NCI-H2107 treated with DMSO at 0.1 percent for 48 hours (cell line): ENCODE data around the gene TTLL12.
A peak's percentile ranks its signal among the peaks of the same experiment; 100 is the strongest.

Source experiments
- DNase-seq: peaks from one replicate; lab custom pipeline; 2025; ENCODE audit not compliant: unreplicated experiment; lab: John Stamatoyannopoulos, UW

TTLL12 gene

DNA sequence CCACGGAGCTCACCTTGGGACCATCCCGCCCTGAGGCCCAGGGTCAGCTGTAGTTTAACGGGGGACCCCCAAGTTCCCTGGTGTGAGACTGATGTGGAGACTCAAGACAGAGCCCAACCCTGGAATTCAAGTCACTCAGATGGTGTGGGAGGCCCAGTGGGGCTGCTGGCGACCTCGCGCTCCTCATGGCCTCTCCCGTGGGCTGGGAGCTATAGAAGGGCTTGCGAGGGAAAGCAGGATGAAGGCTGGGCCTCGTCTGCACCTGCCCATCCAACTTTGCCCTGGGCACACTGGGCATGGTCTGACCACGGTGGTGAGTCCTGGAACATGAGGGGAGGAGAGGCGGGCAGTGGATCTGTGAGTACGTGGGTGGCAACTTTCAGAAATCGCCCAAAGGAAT lies 13.6 kb upstream of the TTLL12 start:
- no peak for DNase-seq

DNA sequence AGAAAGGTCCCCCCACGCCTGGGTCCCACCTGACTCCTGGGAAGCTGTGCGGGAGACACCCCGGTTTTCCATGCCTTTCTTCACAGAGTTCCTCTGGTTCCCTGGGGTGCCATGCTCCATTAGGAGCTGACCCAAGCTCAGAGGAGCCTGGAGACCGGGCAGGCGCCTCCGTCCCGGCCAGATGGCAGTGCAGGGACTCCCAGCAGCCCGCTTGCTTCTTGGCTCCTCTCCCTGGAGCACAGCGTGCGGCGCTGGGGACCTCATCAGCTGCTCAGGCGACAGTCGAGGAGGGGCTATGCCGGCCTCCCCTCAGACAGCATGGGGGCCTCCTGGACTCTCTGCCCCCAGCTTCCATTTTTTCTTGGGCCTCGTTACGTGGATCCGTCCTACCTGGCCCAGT lies 13.1 kb upstream of the TTLL12 start:
- no peak for DNase-seq

DNA sequence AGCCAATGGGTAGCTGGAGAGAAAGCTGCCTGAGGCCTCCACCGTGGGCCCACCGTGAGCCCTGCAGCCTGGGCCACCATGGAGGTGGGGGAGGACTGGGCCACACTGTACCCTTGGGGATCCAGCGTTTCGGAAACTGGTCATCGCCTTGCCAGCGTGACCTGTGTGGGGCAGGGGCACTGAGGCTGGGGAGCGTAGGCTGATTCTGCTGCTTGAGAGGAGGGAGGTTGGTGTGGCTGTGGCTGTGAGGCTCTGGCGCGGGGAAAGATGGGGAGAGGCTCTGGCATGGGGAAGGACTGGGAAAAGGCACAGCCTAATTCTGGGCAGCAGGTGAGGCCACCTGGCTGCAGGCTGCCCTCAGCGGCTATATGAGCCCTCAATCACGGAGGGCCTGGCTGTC lies 12.6 kb upstream of the TTLL12 start:
- DNase-seq, result no peak

DNA sequence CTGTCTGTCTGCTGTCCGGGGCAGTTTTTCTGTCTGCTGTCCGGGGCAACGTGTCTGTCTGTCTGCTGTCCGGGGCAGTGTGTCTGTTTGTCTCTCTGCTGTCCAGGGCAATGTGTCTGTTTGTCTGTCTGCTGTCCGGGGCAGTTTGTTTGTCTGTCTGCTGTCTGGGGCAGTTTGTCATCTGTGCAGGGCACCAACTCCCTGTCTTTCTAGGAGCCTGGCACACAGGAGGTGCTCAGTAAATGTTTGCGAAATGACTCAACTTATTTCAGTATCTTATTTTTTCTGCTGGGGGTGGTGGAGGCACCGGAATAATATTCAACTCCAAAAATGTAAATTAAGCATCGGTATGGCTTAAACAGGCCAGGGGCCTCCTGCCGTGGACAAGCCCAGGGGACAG lies 12.0 kb upstream of the TTLL12 start:
- no peak for DNase-seq

DNA sequence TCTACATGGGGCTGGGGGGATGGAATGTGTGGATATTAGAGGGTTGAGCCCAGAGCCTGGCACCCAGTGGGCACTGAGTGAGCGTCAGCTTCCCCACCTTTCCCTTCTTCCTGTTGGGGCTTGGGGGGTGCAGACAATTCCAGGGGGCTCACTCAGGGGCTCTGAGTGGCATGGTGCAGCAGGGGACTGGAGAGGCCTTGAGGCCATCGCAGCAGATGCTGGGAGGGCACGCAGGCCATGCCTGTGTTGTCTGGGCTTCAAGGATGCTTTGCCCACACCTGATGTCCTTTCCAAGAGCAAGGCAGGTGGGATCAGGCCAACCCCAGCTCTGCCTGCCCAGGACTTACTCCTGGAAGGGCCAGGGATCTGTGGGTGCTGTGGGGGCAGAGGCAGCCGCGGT lies 11.2 kb upstream of the TTLL12 start:
- no peak for DNase-seq

DNA sequence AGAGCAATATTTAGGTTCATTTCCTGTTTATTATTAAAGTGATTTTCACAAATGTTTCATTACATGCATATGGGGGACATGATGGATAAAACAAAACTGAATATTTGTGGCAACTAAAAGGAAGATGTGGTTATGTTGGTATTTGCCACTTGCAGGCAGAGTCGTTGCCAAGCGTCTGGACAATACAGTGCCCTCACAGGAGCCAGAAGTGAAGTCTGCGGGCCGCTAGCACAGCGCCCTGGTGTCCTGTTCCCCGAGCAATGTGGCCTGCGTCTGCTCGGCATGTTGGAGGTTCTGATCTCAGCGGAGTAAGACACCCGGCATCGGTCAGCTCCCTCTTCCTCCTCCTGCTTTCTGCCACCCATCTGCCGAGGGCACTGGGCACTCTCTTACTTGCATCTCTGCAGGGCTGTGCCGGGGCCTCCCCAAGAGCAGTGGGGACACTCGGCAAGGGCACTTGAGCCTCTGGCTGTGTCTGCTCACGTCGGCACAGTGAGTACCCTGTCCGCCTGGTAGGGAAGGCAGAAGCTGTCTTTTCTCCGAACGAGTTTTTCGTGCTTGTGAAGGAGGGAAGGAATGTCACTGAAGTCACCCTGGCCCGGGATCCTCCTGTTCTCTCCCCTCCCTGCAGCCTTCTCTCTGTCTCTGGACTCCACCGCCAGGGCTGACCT lies 10.5 kb upstream of the TTLL12 start:
- no peak for DNase-seq

DNA sequence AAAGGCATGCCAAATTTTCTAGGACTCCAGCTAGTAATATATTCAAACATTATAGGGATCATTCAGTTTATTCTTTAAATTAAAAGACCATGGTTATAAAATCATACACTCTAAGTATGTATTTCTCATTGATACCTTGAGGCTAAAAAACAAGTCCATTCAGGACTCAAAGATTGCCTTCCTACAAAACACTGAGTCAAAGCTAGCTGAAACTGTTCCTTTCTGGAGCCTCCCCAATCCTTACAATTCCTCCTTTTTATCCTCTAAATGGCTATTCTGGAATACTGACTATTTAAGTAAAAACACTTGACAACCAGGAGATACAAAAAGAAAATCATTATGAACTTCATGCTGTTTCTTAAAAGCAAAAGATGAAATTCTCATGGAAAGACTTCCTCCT lies 4.9 kb upstream of the TTLL12 start:
- no peak for DNase-seq

DNA sequence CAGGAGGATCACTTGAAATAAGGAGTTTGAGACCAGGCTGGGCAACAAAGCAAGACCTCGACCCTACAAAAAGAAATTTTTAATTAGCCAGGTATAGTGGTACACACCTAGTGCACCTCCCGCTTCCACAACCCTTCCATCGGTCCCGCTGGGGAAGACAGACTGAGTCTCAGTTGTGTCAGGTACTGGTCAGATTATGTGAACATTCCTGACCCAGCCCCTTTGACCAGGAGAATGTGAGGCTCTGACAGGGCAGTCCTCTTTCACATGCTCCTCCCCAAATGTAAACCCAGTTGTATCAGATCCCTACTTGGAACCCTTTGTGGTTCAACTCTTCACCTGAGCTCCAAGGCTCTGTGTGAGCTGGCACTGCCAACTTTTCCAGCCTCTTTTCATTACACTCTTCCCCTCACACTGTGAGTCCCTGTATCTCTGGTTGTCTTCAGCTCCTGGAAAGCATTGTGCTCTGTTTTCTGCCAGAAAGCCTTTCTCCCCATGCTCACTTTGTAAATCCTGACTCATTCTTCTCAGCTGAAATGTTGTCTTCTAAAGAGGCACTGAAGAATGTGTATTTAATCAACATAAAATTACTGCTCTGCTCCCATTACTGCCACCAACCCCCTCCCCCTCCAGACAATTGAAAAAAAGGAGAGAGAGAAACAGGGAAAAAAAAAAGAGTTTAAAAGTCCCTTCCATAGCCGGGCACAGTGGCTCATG lies 2.1 kb upstream of the TTLL12 start:
- DNase-seq, result no peak

DNA sequence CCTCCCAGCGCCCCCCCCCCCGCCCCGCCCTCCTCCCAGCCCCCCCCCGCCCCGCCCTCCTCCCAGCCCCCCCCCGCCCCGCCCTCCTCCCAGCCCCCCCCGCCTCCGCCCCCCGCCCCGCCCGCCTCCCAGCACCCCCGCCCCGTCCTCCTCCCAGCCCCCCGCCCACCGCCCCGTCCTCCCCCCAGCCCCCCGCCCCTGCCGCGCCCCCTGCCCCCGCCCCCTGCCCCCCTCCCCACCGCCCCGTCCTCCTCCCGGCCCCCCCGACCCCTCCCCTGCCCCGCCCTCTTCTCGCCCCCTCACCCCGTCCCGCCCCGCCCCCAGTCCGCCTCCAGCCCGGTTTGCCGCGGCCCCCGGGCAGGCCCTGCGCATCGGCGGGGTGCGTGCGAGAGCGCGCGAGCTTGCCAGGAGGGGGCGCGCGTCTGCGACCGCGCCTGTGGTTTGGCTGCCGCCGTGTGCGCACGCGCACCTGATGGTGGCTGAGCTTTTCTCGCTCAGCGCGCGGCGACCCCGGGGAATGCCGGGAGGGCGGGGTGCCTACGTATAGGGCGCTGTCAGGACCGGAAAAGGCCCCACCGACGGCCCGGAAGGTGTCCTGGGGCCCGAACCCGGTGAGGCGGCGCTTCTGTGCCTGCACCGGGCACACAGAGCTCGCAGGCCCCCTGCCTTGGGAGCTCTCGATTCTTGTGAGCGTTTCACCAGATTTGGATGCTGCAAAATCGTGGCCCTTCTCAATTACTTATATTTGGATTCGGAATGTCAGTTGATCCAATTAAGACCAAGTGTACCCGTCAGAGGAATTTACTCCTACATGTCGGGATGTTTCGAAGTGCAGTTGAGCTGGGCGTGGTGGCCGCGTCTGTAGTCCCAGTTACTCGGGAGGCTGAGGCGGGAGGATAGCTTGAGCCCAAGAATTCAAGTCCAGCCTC lies 501 bp upstream of the TTLL12 start:
- DNase-seq, result peak; percentile 62

DNA sequence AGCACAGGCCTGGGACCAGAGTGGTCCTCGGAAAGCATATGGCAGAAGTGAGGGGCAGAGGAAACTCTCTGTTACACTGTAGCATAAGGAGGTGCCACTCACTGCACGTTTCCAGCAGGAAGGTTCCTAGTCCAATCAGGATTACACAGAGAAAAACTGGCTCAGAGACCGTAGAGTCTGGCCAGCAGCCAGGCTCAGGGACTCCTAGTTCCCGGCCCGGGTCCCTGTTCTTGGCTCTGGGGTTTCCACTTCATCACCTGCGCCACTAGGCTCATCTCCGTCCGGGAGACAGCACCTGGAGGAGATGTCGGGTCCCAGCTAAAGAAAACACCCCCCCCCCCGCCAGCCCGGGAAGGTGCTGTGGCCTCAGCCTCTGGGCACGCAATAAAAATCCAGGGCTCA lies 1.1 kb downstream of the TTLL12 start:
- DNase-seq, result peak; percentile 19

DNA sequence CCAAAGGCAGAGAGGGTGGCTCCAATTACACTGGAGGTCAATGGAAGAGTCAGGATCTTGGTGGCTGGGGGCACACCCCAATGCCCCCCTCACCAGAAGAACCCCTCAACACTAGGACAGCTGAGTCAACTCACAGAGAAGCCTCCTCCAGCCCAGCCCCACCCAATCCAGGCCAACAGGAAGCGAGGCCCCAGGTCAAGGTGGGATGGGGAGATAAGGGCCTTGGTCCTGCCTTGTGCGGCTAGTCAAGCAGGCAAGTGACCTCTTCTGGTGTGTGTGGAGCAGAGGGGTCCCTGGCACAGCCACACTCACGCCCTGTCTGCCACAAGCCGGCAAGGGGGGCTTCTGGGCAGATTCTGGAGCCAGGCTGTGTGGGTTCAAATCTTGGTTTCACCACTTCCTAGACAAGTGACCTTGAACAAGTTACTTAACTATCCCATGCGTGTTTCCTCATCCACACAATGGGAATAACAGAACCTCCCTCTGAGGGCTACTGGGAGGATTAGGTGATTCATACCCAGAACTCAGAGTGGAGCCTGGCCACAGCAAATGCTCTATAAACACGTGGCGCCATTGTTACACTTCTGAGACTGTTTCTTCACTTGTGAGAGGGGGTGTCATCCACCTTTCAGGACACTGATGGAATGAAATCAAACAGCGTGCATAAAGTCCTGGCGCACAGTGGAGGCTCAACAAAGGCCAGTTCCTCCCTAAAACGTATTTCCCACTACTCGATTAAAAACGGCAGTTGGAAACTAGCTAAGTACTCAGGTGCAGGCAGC lies 3.2 kb downstream of the TTLL12 start:
- DNase-seq, result no peak

DNA sequence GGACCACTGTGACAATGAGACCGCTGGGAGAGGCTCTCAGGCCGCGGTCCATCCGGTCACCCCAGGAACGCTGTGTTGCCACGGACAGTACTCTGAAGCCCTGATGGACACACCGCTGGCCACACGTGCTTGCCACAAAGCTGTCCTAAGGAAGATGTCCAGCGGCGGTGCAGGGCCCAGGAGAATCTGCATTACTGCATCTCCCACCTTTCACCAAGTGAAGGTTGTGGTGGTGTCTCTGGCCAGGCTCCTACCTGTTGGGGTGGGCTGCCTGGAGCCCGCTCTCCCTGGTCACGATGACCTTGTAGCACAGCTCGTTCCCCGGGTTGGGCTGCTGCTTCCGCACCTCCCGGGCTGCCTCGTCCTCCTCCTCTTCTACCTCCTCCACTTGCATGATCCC lies 4.2 kb downstream of the TTLL12 start:
- no peak for DNase-seq

DNA sequence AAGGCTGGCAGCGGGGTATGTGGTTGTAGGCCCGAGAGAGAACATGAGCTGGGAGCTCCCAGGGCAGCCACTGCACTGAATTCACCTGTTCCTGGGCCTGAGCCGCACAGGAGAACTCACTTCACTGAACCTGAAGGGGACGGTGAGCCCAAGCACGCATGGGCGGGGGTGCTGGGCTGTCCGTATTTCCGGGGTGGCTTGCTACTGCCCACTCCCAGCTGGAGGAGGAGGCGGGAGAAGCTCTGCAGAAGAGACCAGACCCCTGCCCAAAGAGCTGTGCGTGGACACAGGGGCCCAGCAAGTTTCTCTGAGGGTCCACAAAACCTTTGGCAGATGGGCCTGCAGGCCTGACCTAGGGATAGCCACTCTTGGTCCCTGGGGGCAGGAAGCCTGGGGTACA lies 4.8 kb downstream of the TTLL12 start:
- DNase-seq, result no peak

DNA sequence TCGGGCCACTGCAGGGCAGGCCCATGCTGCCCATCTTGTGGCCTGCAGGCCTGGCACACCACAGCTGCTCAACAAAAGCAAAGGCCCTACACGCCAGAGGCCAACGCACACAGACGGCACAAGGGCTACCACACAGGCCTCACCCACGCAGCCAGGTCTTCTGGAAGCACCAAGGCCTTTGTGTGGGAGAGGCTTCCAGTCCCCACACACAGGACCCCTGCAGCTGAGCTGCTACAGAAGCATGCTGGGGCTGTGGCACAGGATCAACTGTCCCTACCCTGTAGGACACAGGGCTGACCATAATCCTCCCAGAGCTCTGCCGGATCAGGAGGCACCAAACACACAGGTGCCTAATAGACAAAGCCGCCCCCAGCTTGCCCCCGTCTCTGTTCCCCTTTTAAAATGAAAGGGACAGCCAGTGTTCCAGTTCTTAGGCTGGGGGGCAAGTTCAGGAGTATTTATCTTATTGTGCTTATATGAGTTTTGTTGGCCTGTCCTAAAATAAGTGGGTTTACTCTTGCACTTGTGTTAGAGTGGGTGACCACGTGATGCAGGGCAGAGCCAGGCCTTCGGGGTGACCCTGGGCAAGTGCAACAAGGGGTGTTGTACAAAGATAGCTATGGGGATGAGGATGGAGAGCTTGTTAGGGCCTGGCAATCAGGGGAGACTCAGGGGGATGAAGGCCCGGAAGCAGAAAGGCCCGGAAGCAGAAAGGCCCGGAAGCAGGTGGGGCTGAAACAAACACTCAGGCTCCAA lies 5.4 kb downstream of the TTLL12 start:
- DNase-seq, result no peak

DNA sequence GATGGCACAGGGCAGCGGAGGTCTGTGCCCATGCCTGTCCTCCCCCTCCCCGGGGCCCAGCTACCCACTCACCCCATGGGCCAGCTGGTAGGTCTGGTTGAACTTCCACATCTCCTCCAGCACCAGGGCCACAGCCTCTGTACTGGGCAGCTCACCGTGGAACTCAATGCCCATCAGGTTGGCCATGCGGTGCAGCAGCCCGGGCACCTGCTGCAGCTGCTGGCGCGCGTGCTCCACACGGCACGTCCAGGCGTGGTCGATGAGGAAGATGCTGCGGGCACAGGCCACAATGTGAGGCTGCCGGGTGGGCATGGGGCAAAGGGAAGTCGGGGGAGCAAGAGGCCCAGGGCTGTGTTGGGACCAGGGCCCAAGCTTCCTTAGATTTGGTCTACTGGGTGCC lies 6.3 kb downstream of the TTLL12 start:
- DNase-seq, result no peak

DNA sequence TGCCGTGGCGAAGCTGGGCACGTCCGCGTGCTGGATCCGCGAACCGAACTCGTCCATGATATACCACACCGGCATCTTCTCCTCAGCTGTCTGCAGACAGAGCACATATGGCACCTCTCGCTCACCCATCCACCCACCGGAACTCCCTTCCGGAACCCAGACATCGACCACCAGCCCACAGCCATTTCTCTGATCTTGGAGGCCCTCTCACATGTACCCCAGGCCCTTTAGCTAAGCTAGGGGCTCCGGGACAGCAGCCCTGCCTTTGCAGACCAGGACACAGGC lies 7.1 kb downstream of the TTLL12 start:
- DNase-seq, result no peak

DNA sequence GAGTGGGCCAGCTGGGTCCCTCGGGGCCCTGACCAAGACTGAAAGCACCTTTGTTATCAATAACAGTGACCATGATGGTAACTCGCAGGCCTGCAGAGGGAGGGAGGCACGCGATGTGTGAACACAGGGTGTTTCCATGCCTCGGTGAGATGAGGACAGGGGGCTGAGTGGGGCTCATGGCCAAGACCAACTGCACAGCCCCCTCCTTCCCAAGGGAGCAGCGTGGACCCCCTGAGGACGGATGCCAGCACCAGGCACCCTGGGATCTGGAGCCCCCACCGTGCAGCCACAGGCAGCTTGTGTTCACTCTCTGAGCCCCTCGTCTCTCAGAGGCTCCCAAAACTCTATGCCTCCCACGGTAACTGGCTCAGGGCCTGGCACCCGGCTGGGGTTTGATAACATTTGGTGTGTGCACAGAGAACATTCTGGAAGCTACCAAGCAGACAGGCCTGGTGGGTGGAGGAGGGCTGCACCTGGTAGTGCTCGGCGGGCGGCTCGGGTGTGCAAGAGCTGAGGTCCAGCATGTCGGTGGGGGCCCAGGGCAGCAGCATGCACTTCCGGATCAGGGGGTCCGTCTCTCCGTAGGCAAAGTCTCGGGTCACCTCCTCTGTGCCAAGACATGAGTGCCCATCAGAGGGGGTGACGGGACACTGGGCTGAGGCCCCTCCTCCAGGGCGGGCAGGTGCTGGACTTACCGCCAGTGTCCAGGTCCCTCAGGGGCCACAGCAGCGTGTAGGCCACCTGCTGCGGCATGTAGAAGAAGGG lies 7.6 kb downstream of the TTLL12 start:
- no peak for DNase-seq

DNA sequence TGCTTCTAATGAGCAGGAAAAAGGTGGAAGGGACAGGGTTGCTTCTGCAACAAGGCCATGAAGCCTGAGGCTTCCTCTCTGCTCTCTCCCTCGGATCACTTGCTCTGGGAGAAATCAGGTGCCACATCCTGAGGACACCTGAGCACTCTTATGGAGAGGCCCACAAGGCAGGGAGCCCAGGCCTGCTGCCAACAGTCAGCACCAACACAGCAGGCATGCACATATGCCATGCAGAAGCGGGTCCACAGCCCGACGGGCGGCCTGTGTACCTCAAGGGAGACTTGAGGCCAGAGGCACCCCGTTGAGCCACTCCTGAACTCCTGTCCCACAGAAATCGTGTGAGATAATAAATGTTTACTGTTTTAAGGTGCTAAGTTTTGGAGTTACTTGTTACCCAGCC lies 9.5 kb downstream of the TTLL12 start:
- DNase-seq, result no peak

DNA sequence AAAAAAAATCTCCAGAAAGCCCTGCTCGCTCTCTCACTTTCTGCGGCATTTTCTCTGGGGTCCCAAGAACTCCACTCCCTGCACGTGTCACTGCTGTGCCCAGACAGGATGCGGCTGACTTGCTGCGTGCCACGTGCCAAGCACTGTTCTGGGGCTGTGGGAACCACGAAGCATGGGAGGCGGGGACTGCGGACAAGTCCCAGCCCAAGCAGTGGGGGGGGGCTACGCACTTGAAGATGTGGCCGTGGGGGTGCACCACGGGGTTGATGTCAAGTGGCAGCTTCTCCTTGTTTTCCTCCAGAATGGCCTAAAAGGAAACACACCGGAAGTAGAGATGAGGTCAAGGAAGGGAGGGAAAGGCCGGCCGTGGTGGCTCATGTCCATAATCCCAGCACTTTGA lies 10.8 kb downstream of the TTLL12 start:
- no peak for DNase-seq

DNA sequence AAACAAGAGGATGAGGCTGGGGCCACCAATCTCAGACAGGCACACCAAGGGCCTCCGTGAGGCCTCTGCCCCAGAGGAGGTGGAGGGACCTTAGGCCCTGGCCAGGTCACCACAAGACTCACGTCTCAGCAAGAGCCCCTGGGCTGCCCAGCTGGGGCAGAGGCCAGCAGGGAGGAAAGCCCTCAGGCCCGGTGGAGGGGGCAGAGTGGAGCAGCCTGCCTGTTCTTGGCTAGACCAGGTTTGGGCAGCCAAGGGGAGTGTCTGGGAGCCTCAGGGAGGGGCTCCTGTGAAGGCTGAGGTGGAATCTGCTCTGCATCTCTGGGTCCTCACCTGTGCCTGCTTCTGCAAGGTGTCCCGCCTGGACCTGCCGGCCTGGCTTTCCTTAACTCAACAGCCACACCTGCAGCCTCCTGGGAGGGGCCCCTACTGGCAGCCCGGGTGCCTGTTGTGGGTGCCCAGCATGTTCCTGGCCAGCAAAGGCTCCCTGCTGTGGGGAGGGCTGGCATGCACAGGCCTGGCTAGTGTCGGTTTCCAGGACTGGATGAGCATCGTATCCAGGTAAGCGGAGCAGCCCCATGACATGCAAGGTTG lies 11.9 kb downstream of the TTLL12 start:
- no peak for DNase-seq
